ENCODE results near the gene KLHDC10. TPM values are rescaled to one million over a fixed set of nuclear protein-coding genes. Genes with fewer than 3 reads are reported as not detected.
A peak's percentile ranks its signal among the peaks of the same experiment; 100 is the strongest.
"Not testable (repeated sequence)": the region's sequence is repeated elsewhere in the genome, so short reads cannot be mapped to it uniquely, and the experiment has no call there.

Gene KLHDC10
- total RNA-seq, 1 experiment from 2014 or later = 37.5 TPM

GRCh38 chr7:130048906-130049305, 21.4 kb upstream of the KLHDC10 start:
- intact Hi-C loops (cut with micrococcal nuclease; ENCODE audit: unreplicated experiment) = no loop called here
- TF ChIP-seq EZH2 (IDR thresholded peaks at IDR 0.05; ENCODE audit: borderline replicate concordance, low read depth, low read length, poor library complexity, severe bottlenecking) (no peak), CTCF (conservative IDR thresholded peaks at IDR 0.05; ENCODE audit: low read depth, low read length) (no peak)
- Histone ChIP-seq H3K9me3 (ENCODE audit: low read depth, low read length, poor library complexity, severe bottlenecking) (no peaks in the 10 kb centered on the region), H3K4me3 (ENCODE audit: low read depth, low read length, poor library complexity, severe bottlenecking) (no peak overlapping the region), H3K27ac (ENCODE audit: low read depth, low read length, poor library complexity, severe bottlenecking) (no peak overlapping the region), H3K4me1 (ENCODE audit: insufficient read depth, low read length, poor library complexity, severe bottlenecking) (peaks cover 7% of the 10 kb centered on the region), H3K27me3 (replicated peaks; ENCODE audit: insufficient read depth, low read depth, low read length, poor library complexity) (no peaks in the 10 kb centered on the region), H3K36me3 (ENCODE audit: insufficient read depth, low read length, poor library complexity, severe bottlenecking) (peaks cover 10% of the 10 kb centered on the region)
- no TSS peak for BruUV-seq (replicated peaks)
- CTCF ChIA-PET = no interaction called here
- POLR2A ChIA-PET (ENCODE audit: low non-redundant PET) = interaction anchor here (0.7 kb wide), 1 partner anchor 95 kb away, joined by 5 read pairs; no protein-coding TSS in a partner anchor
- no peak for DNase-seq (ENCODE audit: low spot score)

GRCh38 chr7:130052250-130052649, 18.1 kb upstream of the KLHDC10 start:
- H3K36me3 ChIP-seq (ENCODE audit: insufficient read depth, low read length, poor library complexity, severe bottlenecking); intact Hi-C loops (cut with micrococcal nuclease; ENCODE audit: unreplicated experiment); H3K4me3 ChIP-seq (ENCODE audit: low read depth, low read length, poor library complexity, severe bottlenecking); H3K9me3 ChIP-seq (ENCODE audit: low read depth, low read length, poor library complexity, severe bottlenecking); POLR2A ChIA-PET (ENCODE audit: low non-redundant PET); H3K4me1 ChIP-seq (ENCODE audit: insufficient read depth, low read length, poor library complexity, severe bottlenecking); H3K27ac ChIP-seq (ENCODE audit: low read depth, low read length, poor library complexity, severe bottlenecking); H3K27me3 ChIP-seq (replicated peaks; ENCODE audit: insufficient read depth, low read depth, low read length, poor library complexity); BruUV-seq (replicated peaks); DNase-seq (ENCODE audit: low spot score): not testable (repeated sequence)
- CTCF ChIA-PET = interaction anchor here (0.6 kb wide), 1 partner anchor 107 kb away, joined by 3 read pairs; no protein-coding TSS in a partner anchor

- H3K36me3 ChIP-seq (ENCODE audit: insufficient read depth, low read length, poor library complexity, severe bottlenecking); H3K4me1 ChIP-seq (ENCODE audit: insufficient read depth, low read length, poor library complexity, severe bottlenecking); H3K9me3 ChIP-seq (ENCODE audit: low read depth, low read length, poor library complexity, severe bottlenecking); POLR2A ChIA-PET (ENCODE audit: low non-redundant PET); H3K4me3 ChIP-seq (ENCODE audit: low read depth, low read length, poor library complexity, severe bottlenecking); DNase-seq (ENCODE audit: low spot score); BruUV-seq (replicated peaks); H3K27me3 ChIP-seq (replicated peaks; ENCODE audit: insufficient read depth, low read depth, low read length, poor library complexity); H3K27ac ChIP-seq (ENCODE audit: low read depth, low read length, poor library complexity, severe bottlenecking); intact Hi-C loops (cut with micrococcal nuclease; ENCODE audit: unreplicated experiment): not testable (repeated sequence)
- CTCF ChIA-PET = interaction anchor here (0.7 kb wide), 1 partner anchor 32 kb away, joined by 5 read pairs; no protein-coding TSS in a partner anchor
These were observed 15.1 kb upstream of the KLHDC10 start for GRCh38 chr7:130055198-130055597.

GRCh38 chr7:130062246-130062645, 8.1 kb upstream of the KLHDC10 start:
- Histone ChIP-seq H3K9me3 (ENCODE audit: low read depth, low read length, poor library complexity, severe bottlenecking) (no peaks in the 10 kb centered on the region), H3K4me1 (ENCODE audit: insufficient read depth, low read length, poor library complexity, severe bottlenecking) (no peaks in the 10 kb centered on the region), H3K27ac (ENCODE audit: low read depth, low read length, poor library complexity, severe bottlenecking) (no peak overlapping the region), H3K36me3 (ENCODE audit: insufficient read depth, low read length, poor library complexity, severe bottlenecking) (no peaks in the 10 kb centered on the region), H3K27me3 (replicated peaks; ENCODE audit: insufficient read depth, low read depth, low read length, poor library complexity) (no peaks in the 10 kb centered on the region), H3K4me3 (ENCODE audit: low read depth, low read length, poor library complexity, severe bottlenecking) (no peak overlapping the region)
- no TSS peak for BruUV-seq (replicated peaks)
- POLR2A ChIA-PET (ENCODE audit: low non-redundant PET) = no interaction called here
- intact Hi-C loops (cut with micrococcal nuclease; ENCODE audit: unreplicated experiment) = no loop called here
- CTCF ChIA-PET = no interaction called here
- no peak for DNase-seq (ENCODE audit: low spot score)
- TF ChIP-seq EZH2 (IDR thresholded peaks at IDR 0.05; ENCODE audit: borderline replicate concordance, low read depth, low read length, poor library complexity, severe bottlenecking) = no peak

- ChIA-PET CTCF (interaction anchor here (0.6 to 0.7 kb wide), 2 partner anchors 65 to 695 kb away, joined by 3 read pairs; no protein-coding TSS in a partner anchor), POLR2A (ENCODE audit: low non-redundant PET) (no interaction called here)
- BruUV-seq (replicated peaks) = no TSS peak
- peak; percentile 78 for DNase-seq (ENCODE audit: low spot score)
- Histone ChIP-seq H3K36me3 (ENCODE audit: insufficient read depth, low read length, poor library complexity, severe bottlenecking) (no peaks in the 10 kb centered on the region), H3K27me3 (replicated peaks; ENCODE audit: insufficient read depth, low read depth, low read length, poor library complexity) (no peaks in the 10 kb centered on the region), H3K9me3 (ENCODE audit: low read depth, low read length, poor library complexity, severe bottlenecking) (no peaks in the 10 kb centered on the region), H3K4me3 (ENCODE audit: low read depth, low read length, poor library complexity, severe bottlenecking) (no peak overlapping the region), H3K27ac (ENCODE audit: low read depth, low read length, poor library complexity, severe bottlenecking) (no peak overlapping the region), H3K4me1 (ENCODE audit: insufficient read depth, low read length, poor library complexity, severe bottlenecking) (no peaks in the 10 kb centered on the region)
- intact Hi-C loops (cut with micrococcal nuclease; ENCODE audit: unreplicated experiment) = no loop called here
- TF ChIP-seq CTCF (conservative IDR thresholded peaks at IDR 0.05; ENCODE audit: low read depth, low read length) (peak; percentile 91), EZH2 (IDR thresholded peaks at IDR 0.05; ENCODE audit: borderline replicate concordance, low read depth, low read length, poor library complexity, severe bottlenecking) (no peak)
These were observed 7.3 kb upstream of the KLHDC10 start for GRCh38 chr7:130063036-130063435.

GRCh38 chr7:130064580-130064926, 5.8 kb upstream of the KLHDC10 start:
- not testable (repeated sequence) for BruUV-seq (replicated peaks)

More at GRCh38 chr7:130064580-130064926, 5.8 kb upstream of the KLHDC10 start:
- DNase-seq (ENCODE audit: low spot score); H3K27ac ChIP-seq (ENCODE audit: low read depth, low read length, poor library complexity, severe bottlenecking); H3K9me3 ChIP-seq (ENCODE audit: low read depth, low read length, poor library complexity, severe bottlenecking); H3K27me3 ChIP-seq (replicated peaks; ENCODE audit: insufficient read depth, low read depth, low read length, poor library complexity); H3K4me3 ChIP-seq (ENCODE audit: low read depth, low read length, poor library complexity, severe bottlenecking); H3K36me3 ChIP-seq (ENCODE audit: insufficient read depth, low read length, poor library complexity, severe bottlenecking); H3K4me1 ChIP-seq (ENCODE audit: insufficient read depth, low read length, poor library complexity, severe bottlenecking); POLR2A ChIA-PET (ENCODE audit: low non-redundant PET); intact Hi-C loops (cut with micrococcal nuclease; ENCODE audit: unreplicated experiment): not testable (repeated sequence)
- CTCF ChIA-PET = interaction anchor here (0.5 kb wide), 1 partner anchor 408 kb away, joined by 3 read pairs; no protein-coding TSS in a partner anchor
